Stimulated activated CD4-positive, alpha-beta T cell treated with anti-CD3 and anti-CD28 coated beads, Interleukin-15, amount 100 ng/mL, for 48 hours (primary cell): ENCODE results near the gene STK25.
"Not testable (repeated sequence)": the region's sequence is repeated elsewhere in the genome, so short reads cannot be mapped to it uniquely, and the experiment has no call there.

Source experiments
- DNase-seq, 2 donors: peaks; one replicate each; pipeline ENCODE4 v3.0.0-alpha.2; 2020; ENCODE audit warnings: low read depth in 2 of 2

STK25 gene

DNA sequence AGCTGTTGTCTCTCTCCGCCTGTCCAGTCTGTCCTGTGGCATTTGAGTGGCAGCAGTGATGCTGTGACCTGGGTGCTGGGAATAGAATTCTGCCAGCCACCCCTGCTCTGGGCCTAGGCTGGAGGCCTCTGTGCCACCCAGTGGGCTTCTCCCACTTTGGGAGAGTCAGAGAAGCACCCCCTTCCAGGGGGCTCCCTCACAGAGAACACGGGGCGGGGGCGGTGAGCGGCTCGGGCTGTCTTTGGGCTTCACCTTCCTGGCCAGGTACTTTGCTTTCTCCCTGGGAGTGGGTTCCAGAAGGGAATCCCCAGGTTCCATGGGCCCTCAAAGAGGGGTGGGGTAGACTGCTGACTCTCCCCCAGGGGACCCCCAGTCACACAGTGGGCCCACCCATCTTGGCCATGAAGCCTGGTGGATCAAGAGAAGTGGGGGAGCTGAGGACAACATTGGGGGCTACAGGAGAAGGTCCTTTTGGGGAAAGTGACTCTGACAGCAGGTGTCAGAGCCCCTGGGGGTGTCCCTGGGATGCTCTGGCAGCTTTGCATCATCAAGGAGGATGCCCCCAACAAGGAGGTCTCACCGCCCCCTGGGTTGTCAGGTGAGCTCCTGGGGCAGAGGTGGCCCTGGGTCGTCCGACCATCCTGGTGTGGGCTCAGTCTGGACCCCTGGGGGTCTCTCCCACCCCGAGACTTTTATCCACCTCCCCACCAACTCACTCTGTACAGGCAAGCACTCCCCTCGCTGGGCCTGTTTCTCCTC is 31.4 kb upstream of the STK25 start:
- DNase-seq = no peak

DNA sequence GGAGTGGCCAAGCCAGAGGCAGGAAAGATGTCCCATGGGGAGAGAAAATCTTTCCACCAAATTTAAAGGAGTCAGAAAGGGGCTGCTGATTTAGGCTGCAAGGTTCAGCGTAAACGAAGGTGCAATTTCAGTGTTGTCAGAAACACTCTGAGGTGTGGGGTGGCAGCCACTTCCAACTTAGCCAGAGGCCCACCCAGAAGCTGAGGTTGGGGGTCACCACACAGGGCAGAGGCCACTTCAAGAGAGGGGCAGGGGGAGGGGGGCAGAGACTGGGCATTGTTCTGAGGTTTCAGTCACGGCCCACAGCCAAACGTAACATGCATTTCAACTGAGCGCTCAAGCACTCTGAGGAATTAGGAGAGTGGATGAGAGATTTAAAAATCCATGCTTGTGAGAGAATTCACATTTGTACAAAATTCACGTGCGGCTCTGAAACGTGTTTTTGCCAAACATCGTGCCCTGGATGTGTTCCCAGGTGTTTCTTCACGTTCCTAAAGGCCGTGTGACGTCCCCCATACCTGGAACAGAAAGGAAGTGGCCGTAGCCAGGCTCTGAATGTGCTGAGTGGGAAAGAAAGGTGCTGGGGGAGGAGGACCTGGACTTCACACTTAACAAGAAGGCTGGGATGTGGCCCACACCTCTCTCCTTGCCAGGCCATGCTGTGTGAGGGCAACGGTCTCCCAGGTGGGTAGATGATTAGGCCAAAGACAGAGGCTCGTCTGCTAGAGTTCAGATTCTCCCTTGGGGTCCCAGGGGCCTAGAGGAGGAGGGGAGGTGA is 30.6 kb upstream of the STK25 start:
- no peak for DNase-seq

DNA sequence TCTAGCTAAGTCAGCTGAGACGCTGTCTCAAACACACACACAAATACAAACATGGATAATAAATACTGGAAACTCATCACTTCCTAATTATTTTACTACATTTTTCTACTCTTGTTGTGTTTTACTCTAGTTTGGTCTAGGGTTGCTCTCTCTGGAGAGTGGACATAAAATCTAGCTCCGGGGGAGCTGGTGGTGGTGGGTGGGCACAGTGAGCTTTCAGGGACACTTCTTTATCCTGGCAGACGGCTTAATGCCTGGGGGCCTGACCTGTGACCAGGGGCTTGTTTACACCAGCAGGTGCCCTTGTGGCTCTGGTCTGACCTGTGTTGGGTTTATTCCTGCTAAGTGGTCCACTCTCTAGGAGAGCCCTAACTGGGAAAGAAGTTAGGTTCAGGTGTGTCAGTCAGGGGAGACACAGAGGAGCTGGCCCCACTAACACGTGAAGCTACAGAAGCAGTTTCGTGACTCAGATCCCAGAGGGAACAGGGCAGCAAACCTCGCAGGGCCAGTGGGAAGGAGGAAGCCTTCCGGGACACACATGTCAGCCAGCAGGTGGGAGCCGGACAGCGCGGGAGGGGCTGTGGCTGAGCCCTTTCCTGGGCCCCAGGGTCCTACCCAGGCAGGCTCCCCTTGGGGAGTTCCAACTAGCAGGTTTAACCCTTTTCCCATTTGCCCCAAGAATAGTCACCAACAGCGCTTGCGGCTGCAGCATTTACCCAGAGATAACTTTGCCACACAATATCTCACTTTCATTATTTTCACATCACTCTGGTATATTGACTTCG is 27.7 kb upstream of the STK25 start:
- no peak for DNase-seq

DNA sequence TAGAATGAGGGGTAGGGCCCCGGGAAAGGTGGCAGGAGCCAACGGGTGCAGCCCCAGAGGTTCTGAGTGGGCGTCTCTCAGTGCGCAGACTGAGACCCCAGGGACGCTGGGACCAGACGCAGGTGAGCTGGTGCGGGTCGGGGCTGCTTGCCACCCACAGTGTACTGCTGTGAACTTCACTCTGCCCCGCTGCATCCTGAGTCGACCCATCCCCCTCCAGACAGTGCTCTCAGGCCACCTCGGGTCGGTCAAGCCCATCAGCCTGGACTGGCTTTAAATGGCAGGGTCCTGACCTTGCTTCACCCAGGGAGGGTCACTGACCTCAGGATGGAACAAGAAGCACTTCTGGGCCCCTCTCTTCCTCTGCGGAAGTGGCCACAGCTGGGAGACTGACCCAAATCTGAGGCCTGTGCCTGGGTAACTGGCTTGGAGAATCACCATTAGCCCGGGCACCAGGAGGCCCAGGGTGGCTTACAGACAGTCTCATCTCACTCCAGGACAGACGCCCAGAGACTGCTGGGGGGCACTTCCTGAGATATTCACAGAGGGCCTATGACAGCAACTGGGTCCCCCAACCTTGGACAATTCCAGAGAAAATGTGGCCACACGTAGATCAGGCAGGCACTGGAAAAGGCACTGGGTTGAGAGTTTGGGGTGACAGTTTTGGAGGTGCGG is 26.5 kb upstream of the STK25 start:
- DNase-seq = no peak

DNA sequence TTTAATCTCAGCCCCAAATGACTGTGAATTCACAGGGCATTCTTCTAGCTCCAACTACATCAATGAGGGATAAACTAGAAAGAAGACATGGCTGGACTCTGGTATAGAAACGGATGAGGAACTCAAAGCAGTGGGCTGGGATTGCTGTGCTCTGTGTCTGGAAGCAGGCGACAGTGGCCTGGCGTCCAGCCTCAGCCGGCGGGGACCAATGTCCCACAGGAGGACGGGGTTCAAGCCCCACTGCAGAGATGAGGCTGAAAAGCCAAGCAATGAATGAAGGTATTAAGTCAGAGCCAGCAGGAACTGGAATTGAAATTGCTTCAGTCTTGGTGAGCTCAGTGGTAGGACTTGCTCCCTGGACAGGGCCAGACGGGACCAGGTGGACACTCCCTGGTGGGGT is 25.9 kb upstream of the STK25 start:
- DNase-seq = no peak

DNA sequence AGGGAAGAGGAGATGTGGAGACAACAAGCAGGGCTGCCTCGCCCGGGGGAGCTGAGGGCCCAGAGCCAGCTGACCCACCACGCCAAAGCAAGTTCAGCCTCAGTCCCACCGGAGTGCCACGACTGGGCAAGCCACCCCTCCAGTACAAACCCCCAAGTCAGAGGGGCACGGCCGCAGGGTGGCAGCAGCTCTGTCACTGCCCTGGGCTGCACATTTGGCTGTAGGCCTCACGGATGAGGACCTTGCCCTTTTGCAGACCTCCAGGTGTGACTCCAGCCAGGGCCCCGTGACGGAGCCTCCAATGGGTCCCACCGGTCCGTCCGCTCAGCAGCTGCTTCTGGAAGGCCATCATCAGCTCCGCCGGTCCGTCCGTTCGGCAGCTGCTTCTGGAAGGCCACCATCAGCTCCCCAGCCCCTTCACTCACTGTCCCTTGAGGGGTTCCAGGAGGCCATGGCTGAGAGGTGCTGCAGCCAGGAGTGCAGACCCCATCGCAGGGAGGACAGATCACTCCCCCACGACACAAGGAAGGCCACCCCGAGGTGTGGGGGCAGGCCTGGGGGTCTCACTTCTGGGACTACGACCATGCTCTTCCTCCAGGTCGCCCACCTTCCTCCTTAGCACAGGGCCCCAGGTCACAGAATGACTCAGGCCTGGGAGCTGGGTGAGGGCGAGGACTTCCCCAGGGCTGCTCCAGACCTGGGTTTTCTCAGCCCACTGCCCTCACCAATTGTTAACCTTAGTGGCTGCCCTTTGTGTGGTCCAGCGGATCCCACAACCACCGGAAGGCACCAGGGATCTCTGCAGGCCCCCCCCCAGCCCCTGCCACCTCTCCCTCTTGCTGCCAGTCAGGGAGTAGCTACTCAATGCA is 24.6 kb upstream of the STK25 start:
- DNase-seq = no peak

DNA sequence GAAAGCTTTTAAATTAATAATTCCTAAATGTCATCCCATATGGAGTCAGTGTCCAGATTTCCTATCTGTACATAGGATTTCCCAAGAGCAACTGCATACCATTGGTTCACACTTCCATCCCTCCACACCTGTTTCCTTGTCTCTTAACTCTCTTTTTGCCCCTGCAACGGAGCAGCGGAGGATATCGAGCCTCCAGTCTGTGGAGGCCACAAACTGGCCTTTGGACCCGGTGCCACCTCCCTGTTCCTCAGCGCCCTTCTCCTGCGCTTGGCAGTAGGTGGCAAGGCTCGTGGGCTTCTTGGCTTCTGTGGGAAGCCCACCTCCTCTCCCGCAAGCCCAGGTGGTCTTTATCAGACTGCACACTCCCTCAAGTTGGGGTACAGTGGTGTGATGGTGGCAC is 23.8 kb upstream of the STK25 start:
- DNase-seq = no peak

DNA sequence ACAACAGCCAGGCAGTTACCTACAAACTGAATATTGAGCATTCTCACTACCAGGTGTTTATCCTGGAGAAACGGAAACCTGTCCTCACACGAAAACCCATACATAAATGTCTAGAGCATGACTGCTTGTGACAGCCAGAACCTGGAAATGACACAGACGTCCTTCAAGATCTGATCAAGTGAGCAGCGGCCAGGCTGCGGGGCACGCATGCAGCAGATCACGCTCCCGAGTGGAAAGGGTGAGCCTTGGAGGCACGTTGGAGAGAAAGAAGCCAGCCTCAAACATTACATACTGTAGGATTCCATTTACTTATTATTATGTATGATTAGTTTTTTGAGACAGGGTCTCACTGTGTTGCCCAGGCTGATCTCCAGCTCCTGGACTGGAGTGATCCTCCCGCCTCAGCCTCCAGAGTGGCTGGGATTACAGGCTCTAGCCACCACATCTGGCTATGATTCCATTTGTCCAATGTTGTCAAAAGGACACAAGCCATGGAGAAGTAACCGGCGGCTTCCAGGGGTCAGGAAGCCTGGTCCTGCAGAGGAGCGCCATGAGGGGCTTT is 22.9 kb upstream of the STK25 start:
- no peak for DNase-seq

DNA sequence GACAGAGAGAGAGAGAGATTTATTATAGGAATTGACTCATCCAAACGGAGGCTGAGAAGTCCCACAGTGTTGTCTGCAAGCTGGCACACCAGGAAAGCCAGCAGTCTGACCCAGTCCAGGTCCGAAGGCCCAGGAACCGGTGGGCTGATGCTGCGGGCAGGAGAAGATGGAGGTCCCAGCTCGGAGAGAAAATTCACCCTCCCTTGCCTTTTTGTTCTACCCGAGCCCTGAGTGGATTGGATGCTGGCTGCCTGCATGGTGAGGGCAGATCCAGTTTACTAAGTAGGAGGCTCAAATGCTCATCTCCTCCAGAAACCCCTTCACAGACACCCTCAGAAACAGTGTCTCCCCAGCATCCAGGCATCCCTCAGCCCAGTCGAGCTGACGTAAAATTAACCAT is 22.2 kb upstream of the STK25 start:
- DNase-seq = no peak

DNA sequence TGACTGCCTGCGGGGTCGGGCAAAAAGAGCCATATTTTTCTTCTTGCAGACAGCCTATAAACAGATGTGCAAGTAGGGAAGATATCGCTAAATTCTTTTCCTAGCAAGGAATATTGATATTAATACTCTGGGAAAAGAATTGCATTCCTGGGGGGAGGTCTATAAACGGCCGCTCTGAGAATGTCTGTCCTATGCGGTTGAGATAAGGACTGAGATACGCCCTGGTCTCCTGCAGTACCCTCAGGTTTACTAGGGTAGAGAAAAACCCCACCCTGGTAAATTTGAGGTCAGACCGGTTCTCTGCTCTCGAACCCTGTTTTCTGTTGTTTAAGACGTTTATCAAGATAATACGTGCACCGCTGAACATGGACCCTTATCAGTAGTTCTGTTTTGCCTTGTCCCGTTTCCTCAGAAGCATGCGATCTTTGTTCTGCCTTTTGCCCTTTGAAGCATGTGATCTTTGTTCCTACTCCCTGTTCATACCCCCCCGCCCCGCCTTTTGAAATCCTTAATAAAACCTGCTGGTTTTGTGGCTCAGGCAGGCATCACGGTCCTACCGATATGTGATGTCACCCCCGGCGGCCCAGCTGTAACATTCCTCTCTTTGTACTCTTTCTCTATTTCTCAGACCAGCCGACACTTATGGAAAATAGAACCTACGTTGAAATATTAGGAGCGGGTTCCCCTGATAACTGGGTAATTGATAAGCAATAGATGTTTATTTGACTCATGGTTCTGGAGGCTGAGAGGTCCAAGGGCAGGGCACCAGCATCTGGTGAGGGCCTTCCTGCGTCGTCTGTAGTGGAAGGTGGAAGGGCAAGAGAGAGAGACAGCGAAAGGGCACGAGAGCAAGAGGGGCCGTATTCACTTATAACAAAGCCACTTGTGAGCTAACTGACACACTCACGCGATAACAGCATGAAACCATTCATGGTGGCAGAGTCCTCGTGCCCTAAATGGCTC is 17.7 kb upstream of the STK25 start:
- DNase-seq = not testable (repeated sequence)

DNA sequence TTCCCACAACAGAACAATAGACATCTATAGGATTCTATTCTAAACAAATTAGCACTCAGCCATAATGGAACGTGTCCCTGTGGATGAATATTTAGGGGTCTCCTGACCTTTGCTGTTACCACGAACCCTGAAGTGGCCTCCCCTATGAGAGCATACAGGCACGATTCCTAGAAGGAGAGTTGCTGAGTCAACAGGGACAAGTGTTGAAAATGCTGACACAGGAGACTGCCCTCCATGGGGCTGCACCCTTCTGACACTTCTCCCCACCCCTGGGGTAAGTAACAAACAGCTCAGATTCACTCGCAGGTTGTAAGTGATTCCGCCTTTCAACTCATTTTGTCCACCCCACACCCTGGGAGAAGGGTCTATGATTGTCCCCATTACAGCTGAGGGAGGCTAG is 14.1 kb upstream of the STK25 start:
- no peak for DNase-seq

DNA sequence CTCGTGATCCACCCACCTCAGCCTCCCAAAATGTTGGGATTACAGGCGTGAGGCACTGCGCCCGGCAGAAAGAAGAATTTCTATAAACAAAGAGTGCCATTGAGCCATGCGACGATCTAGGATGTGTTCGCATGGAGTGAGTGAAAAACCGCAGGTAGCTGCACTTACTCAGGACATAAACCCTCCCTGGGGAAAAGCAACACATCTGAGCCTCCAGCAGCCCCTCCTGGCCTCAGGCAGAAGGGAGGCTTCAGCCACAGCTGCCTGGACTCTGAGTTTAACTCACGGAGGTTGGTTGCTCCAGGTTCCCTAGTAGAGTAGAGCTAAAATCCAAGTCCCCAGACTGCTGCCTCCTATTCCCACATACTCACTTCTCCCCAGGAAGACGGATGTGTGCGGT is 11.3 kb upstream of the STK25 start:
- no peak for DNase-seq

DNA sequence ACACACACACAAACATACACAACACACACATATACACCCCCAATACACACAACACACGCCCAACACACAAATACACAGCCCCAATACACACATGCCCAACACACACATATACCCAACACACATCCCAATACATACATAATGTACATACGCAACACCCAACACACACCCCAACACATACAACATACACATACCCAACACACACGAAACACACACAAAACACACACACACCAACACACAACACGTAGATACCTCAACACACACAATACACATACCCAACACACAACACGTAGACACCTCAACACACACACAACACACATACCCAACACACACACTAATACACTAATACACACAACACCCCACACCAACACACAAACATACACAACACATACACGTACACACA is 8.9 kb upstream of the STK25 start:
- DNase-seq = no peak

DNA sequence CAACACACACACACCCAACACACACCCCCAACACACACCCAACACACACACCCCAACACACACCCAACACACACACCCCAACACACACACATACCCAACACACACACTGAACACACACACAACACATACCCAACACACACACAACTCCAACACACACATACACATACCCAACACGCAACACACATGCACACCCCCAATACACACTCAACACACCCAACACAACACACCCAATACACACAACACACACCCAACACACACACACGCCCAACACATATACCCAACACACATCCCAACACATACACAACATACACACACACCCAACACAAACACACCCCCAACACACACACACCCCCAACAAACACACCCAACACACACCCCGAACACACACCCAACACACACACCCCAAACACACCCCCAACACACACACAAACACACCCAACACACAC is 8.2 kb upstream of the STK25 start:
- DNase-seq = no peak

DNA sequence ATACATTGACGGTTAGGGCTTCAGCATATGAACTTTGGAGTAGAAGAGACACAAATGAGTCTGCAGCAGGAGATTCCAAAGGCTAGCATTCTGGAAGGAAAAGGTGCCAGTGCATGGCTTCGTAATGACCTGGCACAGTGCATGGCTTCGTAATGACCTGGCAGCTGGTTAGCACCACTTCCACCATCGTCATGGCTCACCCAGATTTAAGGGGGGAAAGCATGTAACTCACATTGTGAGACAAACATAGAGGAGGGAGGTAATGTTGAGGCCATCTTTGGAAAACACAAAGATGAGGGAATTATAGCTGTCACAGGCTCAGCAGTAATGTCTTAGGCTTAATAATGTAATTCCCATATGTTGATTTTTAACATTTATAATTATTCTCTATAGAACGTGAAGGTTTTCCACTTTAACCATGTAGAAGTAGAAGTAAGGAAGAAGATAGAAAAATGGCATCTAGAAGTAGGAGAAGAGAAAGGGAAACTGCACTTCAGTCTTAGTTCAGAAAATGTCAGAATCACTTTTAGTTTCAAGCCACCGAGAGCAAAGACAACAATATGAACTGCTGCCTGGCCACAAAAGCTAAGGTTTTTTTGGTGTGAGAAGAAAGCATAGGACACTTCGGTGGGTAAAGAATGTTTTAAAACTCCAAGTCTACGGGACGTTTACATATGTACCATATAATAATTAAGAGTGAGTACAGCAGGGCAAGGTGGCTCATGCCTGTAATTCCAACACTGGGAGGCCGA is 6.8 kb upstream of the STK25 start:
- DNase-seq = no peak

DNA sequence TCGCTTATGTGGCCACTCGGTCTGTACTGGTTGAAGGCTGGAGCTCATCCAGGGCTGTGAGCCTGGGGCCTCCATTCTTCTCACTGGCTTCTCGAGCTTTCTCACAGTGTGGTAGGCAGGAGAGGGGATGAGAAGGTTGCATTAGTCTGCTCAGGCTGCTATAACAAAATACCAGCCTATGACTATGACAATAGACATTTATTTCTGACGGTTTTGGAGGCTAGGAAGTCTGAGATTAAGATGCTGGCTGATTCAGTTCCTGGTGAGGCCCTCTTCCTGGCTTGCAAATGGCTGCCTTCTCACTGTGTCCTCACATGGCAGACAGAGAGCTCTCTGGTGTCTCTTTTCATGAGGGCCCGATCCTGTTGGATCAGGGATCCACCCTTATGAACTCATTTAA is 6.2 kb upstream of the STK25 start:
- DNase-seq = no peak

DNA sequence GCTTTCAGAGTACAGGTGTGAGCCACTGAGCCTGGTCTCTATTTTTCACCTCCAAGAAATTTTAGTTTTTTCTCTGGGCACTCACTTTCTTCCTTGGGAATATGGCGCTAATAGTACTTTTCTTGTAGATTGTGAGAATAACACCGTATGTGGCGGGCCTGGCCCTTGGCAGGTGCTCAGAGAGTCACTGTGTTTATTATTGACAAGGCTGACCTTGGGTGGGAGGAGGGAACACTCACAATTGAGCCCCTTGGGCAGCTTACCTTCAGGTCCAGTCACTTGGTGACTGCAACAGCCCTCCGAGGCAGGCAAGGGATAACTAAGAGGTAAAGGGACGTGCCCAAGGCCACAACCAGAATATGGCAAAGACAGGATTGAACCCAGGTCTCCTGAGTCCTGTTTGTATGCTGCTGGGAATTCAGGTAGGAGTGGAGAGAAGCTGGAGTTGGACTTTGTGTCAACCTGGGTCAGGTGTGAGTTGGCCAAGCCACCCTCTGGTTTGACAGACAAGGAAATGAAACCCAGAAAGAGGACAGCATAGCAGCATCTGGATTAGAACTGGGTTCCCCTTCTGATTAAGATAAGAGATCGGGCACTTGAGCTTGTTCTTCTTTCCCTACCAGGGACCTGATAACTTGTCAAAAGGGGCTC is 2.8 kb upstream of the STK25 start:
- no peak for DNase-seq

DNA sequence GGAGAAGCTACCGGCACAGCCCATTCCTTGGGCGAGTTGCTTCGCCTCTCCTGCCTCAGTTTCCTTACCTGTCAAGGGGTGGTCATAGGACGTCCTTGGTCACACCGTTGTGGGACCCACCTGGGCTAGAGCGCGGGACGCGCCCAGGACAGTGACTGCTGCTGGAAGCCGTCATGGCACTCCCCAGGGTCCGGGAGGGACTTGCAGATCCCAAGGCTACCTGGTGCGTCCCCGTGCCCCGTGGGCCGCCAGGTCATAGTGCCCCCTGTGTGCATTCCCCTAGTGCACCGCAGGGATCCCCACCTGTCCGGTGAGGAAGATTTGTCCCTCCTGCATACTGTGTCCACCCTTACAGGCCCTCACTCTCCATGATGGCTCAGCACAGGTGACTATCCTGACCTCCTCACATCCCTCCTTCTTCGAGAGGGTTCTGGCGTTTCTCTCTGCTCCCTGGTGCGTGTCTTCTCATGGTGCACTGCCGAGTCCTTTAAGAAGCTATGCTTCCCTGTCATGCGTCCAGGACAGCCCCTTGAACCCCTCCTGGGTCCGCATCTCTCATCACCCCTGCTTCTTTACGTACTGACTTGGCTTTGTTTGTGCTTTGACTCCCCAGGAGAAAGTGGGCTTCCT is 886 bp upstream of the STK25 start:
- no peak for DNase-seq
